HPDE6-E6E7 (cell line): ENCODE results near the gene CPHXL2.

Source experiments
- DNase-seq: peaks from one replicate; pipeline ENCODE4 v3.0.0; 2011; ENCODE audit warnings: missing footprints; ENCODE audit errors: extremely low spot score

CPHXL2 gene

DNA sequence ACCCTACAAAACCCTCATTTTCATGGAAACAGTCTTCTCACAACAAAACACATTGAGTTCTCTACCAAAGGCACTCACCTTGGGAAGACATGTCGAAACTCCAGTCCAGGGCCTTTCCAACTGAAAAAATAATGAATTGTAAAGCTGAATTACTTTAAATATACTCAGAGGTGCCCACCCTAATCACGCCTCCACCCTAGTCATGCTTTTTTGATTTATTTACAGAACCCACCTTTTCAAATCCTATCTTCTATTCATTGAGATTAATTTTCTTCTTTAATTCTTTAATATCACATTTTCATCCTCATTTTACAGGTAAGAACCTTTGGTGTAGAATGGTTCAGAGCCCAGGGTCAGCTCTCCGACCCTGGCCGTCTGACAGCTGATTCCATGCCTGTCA, at the start of gene CPHXL2:
CPHXL2 (minus strand) TSS at position 101 of the 400 bp plus-strand sequence; CDS start at position 91, 10 bp downstream.
- DNase-seq = no peak

- DNase-seq = no peak
Measured at GRCh38 chr16:75726390-75726789, 49.6 kb upstream of the CPHXL2 start, which contains the start of gene CPHXL. TSS of gene CPHXL (minus strand) at chr16:75726490. CDS start at chr16:75726442, 48 bp downstream.

DNA sequence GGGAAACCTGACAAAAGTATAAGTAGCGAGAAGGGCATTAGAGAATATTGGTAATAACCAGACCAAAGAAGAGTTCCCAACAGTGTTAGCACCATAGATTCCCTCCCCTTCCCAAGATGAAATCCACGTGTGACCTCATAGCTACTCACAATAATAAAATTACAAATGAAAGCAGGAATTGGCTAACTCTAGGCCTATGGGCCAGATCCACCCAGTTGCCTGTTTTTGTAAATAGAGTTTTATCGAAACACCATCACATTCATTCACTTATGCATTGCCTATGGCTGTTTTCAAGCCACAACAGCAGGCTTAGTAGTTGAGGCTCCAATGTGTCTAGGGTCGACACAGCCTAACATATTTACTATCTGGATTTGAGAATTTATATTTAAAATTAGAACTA, 41.6 kb upstream of the CPHXL2 start:
- no peak for DNase-seq

DNA sequence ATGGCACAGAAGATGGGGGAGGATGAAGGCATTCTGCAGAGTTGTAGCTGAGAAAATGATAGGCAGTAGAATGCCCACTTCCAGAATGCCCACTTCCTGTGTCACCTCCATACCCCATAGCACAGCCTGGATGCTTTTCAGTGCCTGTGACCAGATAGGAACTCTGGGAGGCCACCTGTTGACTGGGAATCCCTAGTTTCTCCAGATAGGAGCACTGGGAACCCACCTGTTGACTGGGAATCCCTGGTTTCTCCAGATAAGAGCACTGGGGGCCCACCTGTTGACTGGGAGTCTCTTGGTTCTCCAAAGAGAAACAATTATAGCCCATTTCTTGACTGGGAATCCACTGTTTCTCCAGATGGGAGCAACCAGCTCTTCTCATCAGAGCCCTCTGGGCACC, 37.9 kb upstream of the CPHXL2 start:
- DNase-seq = no peak

- DNase-seq = no peak
Measured at GRCh38 chr16:75710344-75710743, 33.5 kb upstream of the CPHXL2 start.

DNA sequence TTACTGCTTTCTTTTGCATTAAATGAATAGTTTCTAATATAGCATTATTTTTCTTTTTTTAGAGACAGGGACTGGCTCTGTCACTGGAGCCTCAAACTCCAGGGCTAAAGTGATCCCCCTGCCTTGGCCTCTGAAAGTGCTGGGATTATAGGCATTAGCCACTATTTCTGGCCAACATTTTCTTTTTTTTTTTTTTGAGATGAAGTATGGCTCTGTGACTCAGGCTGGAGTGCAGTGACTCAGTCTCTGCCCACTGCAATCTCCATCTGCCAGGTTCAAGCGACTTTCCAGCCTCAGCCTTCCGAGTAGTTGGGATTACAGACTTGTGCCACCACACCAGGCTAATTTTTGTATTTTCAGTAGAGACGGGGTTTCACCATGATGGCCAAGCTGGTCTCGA, 26.5 kb upstream of the CPHXL2 start:
- DNase-seq = no peak

DNA sequence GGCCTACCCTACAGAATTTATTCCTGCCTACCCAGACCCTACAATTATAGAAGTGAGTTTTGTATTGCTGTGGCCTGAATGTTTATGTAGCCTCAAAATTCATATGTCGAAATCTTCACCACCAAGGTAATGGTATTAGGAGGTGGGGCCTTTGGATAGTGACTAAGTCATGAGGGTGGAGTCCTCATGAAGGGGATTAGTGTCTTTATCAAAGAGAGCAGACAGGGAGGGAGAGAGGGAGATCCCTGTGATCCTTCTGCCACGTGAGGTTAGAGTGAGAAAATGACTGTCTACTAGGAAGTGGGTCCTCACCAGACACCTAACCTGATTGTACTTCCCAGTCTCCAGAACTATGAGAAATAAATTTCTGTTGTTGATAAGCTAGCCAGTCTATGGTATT, 25.4 kb upstream of the CPHXL2 start:
- DNase-seq = no peak

GRCh38 chr16:75701361-75701760, 24.6 kb upstream of the CPHXL2 start, which contains the start of gene DUXB:
TSS of gene DUXB (minus strand) at chr16:75701461. CDS start at chr16:75701418, 43 bp downstream.
- no peak for DNase-seq

DNA sequence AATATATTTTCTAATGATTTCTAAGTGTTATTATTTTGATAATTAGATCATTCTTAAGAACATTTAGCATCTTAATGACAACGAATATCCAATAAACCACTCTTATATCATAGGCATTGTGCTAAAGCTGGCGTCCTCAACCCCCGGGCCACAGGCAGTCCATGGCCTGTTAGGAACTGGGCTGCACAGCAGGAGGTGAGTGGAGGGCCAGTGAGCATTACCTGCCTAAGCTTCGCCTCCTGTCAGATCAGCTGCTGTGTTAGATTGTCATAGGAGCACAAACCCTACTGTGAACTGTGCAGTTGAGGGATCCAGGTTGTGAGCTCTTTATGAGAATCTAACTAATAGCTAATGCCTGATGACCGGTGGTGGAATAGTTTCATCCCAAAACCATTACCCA, 20.8 kb upstream of the CPHXL2 start:
- DNase-seq = no peak

- no peak for DNase-seq
Measured at GRCh38 chr16:75695708-75696107, 18.9 kb upstream of the CPHXL2 start.

DNA sequence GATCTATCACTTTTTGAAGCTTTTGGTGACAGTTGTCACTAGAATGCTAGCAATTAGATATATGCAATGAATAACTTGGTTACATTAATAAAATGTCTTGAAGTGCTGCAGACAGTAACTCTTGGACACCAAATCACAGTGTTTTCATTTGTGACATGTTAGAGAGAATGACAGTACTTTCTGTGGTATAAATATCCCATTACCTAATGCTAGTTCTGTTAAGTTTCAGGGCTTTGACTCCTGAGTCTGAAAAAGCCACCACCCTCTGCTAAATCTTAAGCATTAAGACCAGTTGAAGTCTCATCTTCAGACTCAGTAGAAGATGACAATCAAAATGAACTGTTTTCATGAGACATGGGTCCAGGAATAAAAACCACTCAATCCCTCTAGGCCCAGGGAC, 10.6 kb upstream of the CPHXL2 start:
- DNase-seq = no peak

DNA sequence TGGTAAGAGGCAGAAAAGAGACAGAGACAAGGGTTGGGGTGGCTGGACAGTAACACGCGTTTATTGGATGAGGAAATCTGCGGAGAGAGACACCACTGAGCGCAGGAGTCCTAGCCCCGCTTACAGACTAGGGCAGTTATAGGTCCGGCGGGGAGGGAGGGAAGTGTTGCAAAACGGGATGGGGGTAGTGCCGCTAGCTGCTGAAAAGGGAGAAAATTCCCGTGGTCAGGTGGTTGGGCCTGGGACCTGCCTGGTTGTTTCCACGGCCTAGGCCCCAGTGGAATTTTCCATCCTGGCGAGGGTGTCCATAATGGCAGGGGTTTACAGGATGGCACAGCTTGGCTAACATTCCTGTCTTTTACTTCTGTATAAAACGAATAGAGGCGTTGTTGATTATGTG, 5.5 kb upstream of the CPHXL2 start:
- no peak for DNase-seq

GRCh38 chr16:75679366-75679765, 2.6 kb upstream of the CPHXL2 start:
- no peak for DNase-seq

- DNase-seq = no peak
Measured at GRCh38 chr16:75667503-75667902, 9.3 kb downstream of the CPHXL2 start.

DNA sequence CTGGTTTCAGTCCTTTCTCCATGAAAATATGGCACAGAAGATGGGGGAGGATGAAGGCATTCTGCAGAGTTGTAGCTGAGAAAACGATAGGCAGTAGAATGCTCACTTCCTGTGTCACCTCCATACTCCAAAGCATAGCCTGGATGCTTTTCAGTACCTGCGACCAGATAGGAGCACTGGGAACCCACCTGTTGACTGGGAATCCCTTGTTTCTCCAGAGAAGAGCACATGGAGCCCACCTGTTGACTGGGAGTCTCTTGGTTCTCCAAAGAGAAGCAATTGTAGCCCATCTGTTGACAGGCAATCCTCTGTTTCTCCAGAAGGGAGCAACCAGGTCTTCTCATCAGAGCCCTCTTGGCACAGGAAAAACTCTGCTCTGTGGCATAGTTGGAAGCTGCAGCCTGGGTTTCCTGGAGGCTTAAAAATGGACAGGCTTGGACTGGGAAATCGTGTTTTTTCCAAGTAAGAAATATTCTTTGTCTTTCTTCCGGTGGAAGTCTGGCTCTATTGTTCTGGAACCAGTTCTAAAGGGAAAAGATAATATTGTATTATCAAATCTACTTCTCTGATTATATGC, 16.0 kb downstream of the CPHXL2 start:
- DNase-seq = no peak

GRCh38 chr16:75660321-75660720, 16.5 kb downstream of the CPHXL2 start:
- DNase-seq = no peak

GRCh38 chr16:75658175-75658574, 18.6 kb downstream of the CPHXL2 start:
- DNase-seq = no peak

DNA sequence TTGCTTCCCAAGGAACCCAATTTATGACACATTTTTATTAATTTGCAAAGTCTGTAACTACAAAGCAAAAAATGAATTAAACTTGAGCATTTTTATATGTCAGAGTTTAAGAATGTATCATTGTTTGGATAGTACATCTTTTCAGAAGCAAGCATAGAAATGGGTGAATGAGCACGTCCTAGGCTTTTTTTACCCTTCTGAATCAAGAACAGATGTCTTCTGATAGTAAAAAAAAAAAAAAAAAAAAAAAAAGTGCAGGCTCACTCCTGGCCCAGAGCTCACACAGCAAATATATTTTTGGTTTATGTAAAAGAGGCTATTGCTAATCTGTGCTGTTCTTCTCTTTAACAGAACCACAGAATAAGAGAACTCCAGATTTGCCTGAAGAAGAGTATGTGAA, 22.9 kb downstream of the CPHXL2 start:
- no peak for DNase-seq

GRCh38 chr16:75648265-75649076, 28.3 kb downstream of the CPHXL2 start:
- DNase-seq = peak; percentile 58

- peak; percentile 98 for DNase-seq
Measured at GRCh38 chr16:75647492-75648264, 29.1 kb downstream of the CPHXL2 start, which contains the start of the genes KARS1 and TERF2IP. TSS of gene KARS1 (minus strand) at chr16:75647665. CDS start at chr16:75647639, 26 bp downstream. TSS of gene TERF2IP (plus strand) at chr16:75647773. CDS start at chr16:75647883, 110 bp downstream.

DNA sequence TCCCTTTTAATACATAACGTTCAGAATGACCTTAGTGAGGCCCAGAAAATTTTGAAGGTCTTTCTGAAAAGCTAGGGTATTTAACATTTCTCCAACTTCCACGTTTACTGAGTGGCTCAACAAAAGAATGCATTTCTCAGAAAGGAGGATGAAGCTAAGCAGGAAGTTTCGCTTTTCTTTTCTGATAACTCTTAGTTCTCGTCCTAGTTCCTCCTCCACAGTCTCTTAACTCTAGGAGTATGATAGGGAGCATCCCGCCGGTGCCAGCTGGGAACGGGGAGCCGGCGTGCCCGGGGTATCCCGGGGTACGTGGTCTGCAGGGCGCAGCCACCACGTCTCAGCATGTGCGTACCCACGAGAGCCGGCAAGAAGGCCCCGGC, 29.7 kb downstream of the CPHXL2 start:
- DNase-seq = no peak
